Retina (tissue), 1 donor: ENCODE data around the gene PDIA3.
"Not testable (repeated sequence)": the region's sequence is repeated elsewhere in the genome, so short reads cannot be mapped to it uniquely, and the experiment has no call there.

Experiments
- DNase-seq: peaks from one replicate; pipeline ENCODE4 v3.0.0-alpha.2; 2016

The PDIA3 gene

DNA sequence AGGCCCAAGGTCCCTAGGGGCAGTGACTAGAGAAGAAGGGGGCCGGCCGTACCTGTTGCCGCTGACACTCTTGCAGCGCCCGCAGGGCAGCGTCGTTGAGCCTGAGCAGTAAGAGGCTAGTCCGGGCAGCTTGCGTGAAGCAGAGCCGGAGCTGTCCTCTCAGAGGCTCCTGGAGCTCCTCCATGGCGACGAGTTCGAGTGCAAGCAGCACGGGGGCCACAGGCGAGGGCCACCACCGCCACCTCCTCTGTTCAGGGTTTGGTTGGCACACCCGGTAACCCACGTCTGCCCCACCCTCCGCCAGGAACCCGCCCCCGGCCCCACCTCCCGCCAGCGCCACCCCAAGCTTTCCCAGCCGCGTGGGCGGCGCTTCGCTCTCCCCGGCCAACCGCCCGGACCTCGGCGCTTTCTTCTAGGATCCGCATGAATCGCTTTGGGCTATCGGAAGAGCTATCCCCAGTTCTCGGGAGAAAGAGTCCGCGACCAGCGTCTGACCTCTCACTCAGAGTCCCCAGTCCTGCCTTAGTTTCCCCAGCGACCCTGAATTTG, 30.6 kb downstream of the PDIA3 start, which contains the start of gene ELL3:
ELL3 (minus strand) TSS at position 249 of the 549 bp plus-strand sequence; CDS start at position 184, 65 bp downstream.
- DNase-seq = no peak

DNA sequence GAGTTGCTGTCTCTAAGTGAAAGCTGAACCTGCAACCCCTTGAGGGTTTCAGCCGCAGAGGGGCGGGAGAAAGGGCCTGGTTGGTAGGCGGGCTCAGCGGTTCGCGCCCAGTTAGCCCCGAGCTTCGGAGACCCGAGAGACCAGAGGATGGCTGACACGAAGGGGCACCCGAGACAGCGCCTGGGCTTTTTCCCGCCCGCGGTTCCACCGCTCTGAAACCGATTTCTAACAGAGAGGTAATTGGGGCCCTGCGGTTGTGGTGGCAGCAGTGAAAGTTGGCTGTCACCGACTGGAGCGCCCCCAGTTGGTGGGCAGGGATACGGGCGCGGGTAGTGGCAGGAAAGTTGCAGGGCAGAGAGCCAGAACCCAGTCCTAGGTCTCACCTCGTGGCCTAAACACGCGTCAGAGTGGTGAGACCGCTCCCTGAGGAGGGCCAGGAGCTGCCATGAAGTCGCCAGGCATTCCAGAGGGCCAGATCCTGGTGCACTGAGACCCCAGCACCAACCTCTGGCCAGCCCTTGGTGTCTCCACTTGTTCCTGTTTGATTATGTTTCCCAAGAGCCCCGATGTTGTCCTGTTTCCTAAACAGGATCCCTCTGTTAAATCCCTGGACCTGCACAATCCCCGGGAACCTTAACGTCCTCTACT, 31.2 kb downstream of the PDIA3 start:
- DNase-seq = peak; percentile 91

DNA sequence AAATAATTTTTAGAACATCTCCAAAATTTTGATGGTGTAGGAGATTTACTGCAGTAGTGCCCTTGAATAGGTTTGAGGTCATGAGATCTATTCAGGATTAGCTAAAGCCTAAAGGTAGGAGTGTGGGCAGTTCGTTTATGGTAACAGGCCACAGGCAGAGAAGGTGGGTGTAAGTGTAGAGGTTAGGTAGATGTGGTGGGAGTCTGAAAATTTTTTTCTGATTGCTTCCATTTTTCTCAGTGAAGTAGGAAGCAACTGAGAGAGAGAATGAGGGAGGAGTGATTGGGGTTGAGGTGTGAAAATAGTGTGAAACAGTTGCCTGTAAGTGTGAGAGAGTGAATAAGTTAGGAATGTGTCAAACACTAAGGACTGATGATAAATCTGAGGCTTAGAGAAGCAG, 32.8 kb downstream of the PDIA3 start:
- no peak for DNase-seq

DNA sequence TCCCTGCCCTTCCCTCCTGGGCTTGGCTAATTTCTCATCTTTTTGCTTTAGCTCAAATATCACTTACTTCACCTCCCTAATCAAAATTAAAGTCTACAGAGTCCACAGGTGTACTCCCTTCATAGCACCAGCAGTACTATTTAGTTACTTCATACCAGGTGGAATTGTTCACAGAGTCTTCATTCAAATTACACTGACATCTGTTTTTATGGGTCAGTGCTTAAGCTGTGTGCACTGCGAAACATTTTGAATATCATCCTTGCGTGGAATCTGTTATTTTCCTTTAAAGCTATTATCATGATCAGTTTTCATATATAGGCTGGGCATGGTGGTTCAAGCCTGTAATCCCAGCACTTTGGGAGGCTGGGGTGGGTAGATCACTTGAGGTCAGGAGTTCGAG, 43.2 kb downstream of the PDIA3 start:
- DNase-seq = no peak

DNA sequence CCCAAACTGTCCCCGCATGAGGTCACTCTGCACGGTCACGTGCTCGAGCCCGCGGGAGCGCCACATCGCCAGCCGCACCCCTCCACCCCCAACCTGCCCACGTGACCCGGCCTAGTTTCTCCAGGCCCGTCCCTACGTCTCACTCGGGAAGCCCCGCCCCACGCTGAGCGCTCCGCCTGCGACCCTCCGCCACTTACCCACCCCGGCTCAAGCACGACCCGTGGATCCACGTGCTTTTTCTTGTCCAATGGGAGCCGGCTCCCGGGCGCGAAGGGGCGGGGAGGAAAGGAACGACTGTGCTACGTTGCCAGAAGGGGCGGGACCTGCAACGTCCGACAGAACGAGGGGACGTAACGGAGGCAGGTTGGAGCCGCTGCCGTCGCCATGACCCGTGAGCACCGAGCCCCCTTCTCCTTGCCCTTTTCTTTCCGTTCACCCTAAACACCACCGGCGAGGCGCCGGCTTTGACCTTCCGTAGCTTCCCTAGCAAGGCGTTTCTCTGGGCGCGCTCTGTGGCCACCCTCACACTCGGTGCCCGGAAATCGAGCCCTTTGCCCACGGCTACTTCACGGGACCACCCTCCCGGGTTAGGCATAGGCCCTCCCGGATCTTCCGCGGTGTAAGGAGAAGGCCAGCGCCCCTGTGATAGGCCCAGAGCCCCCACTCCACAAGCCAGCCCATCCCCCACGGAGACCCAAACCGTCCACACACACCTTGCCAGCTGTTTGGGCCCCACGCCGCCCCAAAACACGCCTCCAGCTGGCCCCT, 45.9 kb downstream of the PDIA3 start, which contains the start of gene SERF2:
SERF2 (plus strand) TSS at position 328 of the 768 bp plus-strand sequence; CDS start at position 385, 57 bp downstream.
- peak; percentile 97 for DNase-seq

DNA sequence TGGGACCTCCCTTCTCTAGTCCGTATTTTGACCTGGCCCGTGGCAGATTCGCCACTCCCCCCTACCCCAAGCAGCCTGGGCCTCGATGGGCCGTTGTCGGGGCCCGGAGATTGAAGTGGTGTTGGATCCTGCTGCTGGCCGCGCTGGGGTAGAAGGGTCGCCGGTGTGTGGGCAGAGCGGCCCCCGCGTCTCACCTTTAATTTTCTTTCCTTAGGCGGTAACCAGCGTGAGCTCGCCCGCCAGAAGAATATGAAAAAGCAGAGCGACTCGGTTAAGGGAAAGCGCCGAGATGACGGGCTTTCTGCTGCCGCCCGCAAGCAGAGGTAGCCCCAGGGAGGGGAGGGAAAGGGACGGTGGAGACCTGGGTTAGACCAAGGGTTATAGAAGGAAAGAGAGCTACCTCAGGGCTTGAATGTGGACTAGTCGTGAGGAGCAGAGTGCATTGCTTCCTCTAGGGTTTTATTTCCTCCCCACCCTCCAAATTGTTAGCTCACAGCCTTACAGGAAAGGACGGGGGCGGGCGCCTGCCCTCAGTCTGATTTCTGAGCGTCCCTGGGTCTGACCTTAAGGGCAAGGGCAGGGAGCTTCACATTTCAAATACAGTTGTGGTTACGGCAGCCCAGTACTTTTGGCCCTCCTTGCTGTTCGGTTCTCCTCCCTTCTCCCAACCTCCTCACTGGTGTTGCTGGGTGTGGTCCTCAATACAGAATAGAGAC, 46.7 kb downstream of the PDIA3 start:
- no peak for DNase-seq

DNA sequence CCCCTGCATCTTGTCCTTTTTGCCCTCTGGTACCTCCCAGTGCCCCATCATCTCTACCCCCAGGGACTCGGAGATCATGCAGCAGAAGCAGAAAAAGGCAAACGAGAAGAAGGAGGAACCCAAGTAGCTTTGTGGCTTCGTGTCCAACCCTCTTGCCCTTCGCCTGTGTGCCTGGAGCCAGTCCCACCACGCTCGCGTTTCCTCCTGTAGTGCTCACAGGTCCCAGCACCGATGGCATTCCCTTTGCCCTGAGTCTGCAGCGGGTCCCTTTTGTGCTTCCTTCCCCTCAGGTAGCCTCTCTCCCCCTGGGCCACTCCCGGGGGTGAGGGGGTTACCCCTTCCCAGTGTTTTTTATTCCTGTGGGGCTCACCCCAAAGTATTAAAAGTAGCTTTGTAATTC, 47.4 kb downstream of the PDIA3 start:
- DNase-seq = no peak

DNA sequence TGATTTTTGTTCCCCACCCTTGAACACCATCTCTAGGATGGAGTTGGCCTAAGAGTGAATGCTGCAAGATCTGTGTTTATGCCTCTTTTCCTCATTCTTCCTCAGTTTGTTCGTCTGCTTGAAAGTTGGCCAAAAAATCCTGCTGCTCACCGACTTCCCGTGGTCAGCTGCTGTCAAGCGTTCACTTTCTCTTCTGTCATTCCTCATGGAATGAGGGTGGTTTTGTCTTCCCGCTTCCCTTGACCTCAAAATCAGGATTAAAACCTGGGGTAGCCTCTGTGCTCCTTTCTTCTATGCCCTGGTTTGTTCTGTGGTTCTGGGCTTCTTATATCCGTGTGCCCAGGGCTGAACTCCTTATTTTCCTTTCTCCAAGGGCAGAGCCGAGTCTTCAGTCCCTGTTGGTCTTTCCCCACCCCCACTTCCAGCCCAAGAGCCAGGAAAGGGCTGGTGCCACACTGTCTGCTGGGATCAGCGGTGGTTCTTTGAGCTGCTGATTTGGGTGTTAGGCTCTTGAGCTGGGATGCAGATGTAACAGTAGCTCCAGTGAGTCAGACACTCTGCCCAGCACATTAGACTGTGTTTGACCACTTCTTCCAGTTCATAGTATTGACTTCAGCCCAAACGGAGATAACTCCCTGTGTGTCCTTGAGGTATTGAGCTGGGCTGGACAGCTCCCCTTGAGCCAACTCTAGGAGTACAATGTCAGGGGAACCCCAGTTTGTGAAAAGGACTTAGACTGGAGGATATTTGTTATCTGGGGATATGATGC, 48.2 kb downstream of the PDIA3 start:
- DNase-seq = no peak

DNA sequence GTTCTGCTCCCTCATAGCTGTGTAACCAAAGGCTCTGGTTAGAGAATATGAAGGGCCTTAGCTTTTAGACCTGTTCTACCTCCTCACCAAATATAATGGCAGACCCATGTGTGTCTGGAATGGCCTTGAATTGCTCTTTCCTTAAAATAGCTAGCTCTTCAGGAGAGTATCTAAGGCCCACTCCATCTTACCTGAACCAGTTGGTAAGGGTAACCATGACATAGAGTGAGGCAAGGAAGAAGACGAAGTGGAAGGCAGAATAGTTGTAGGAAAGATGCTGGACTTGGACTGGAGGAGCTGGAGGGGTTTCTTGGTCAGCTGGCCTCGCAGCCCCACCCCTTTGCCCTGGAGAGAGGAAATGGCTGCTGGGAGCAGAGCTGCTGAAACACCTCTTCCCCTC, 49.0 kb downstream of the PDIA3 start:
- no peak for DNase-seq

DNA sequence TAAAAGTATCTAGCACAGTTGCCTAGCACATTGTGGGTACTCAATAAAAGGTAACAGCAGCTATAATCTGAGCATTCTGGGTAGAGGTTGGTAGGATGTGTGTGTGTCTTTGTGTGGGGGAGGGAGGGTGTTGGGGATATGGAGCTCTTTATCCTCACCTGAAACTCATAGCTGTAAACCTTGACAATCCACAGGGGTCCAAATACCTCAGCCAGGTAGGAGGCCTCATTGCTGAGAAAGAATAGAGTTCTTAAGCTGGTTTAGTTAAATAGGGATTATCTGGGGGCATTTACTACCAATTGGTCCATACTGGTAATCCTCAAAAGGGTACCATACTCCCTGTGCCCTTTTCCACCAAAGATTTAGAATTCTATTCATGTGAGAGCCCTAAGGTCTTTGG, 49.8 kb downstream of the PDIA3 start:
- no peak for DNase-seq

DNA sequence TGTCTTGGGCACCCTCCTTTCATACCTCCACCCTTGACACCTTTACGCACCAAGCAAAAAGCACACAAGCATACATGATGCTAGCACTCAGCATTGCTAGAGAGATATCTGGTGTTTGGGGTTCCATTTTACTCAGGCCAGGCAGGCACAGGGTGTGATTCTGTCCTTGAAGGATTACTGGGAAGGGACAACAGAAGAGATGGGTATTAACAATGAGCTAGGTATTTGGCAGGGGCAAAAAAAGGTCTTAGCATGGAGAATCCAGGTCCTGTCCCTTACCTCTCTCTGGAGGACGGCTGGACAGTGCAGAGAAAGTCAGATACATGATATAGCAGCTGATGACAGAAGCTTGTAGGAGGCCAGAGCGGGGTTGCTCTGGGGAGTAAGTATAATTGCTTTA, 50.3 kb downstream of the PDIA3 start:
- no peak for DNase-seq

DNA sequence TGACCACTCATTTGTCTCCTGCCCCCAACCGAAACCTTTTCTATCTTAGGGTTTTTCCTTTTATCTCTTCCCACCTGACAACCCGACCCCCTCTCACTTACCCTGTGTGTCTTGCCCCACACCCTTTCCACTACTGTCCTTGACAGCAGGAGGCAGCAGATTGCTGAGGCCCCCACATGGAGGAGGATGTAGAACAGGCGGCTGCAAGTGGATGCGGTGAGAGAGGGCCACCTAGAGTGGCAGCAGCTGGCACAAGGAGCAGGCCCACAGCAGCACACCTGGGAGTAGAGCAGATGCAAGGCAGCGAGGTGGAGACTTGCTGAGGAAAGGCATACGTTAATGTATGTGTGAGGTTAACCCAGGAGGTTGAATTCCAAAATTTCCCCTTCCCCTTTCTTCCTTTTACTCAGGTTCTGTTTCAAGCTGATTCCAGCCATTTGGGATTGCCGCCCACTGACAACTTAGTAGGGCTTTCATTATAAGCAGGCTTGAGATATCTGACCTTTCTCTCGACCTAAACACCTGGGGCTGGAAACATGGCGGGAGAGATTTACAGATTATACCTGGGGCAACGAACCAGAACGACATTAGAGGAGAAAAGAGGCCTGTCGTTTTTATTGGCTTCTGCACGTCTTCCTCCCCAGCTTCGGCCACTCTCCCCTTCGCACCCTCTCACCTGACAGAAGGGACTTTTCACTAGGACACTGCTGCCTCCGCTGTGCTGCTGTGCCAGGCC, 53.1 kb downstream of the PDIA3 start:
- DNase-seq = no peak

DNA sequence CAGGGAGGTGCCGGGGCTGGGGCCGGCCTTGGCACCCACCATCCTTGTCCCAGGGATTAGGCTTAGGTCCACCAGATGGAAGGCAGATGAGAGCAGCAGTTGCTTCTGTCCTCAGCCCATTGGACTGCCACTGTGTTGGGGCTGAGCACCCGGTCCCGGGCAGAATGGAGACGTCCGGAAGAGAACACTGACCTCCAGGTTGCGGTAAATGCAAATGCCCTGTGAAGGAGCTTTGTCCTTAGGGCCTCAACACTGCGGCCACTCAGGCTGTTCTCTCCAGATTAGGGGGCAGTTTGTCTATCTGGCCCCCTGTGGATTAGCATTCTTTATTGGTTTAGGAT, 53.7 kb downstream of the PDIA3 start, which contains the start of gene SERINC4:
SERINC4 (minus strand) TSS at position 276 of the 341 bp plus-strand sequence; CDS start at position 42, 234 bp downstream.
- DNase-seq = no peak

DNA sequence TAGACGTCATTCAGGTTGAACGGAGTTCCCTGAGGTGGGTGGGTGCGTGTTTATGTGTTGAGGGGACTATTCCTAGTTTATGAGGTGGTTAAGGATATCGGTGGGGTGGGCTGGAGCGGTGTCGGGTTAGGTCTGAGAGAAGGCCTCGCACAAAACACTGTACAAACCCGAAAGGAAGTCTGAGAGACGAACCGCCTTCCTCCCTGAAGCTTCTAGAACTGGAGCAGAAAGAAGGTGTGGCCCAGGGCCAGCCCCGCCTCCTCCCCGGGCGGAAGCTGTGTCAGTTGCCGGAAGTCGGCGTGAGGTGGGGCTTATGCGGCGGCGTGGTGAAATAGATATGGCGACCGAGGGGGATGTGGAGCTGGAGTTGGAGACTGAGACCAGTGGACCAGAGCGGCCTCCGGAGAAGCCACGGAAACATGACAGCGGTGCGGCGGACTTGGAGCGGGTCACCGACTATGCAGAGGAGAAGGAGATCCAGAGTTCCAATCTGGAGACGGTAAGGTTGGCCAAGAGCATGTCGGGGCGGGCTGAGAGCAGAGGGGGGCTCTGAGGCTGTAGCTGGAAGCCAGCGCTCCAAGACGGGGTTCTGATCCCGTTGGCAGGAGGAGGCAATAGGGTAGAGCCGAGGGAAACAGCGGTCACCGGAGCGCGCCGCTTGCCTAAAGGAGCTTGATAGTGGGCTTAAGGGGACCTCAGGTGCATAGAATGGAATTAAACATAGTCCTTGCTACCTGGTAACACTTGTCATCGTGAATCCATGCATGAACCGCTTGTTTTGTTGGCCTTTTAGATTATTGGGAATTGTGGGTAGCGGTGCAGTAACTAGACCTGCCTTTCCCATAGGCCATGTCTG, 54.3 kb downstream of the PDIA3 start, which contains the start of gene HYPK:
HYPK (plus strand) TSS at position 314 of the 856 bp plus-strand sequence; CDS start at position 338, 24 bp downstream.
- peak; percentile 94 for DNase-seq

DNA sequence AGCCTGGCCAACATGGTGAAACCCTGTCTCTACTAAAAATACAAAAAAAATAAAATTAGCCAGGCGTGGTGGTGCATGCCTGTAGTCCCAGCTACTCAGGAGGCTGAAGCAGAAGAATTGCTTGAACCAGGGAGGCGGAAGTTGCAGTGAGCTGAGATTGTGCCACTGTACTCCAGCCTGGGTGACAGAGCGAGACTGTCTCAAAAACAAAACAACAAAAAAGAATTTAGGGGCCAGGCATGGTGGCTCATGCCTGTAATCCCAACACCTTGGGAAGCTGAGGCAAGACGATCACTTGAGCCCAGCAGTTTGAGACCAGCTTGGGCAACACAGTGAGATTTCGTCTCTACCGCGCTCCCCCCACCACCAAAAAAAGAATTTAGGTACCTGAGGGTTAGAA, 56.4 kb downstream of the PDIA3 start:
- DNase-seq = not testable (repeated sequence)

DNA sequence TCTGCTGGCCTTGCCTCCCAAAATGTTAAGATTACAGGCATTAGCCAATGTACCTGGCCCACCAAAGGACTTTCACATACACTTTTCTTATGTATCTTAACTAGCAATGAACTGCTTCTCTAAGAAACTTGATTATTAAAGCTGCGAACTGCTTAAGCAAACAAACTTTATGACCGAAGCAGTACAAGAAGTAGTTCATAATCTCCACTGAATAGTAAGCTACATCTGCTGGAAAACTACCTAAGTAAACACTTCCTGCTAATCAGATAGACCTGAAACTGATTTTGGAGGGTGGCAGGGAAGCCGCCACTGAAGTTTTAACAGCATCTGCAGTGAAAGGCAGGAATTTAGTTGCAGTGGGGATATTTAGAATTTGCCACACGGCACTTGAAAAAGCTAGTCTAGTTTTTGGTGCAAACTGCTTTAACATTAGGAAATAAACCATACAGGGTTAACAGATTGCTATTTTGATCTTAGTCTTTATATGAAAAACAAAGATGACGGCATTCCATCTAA, 62.3 kb downstream of the PDIA3 start:
- no peak for DNase-seq

DNA sequence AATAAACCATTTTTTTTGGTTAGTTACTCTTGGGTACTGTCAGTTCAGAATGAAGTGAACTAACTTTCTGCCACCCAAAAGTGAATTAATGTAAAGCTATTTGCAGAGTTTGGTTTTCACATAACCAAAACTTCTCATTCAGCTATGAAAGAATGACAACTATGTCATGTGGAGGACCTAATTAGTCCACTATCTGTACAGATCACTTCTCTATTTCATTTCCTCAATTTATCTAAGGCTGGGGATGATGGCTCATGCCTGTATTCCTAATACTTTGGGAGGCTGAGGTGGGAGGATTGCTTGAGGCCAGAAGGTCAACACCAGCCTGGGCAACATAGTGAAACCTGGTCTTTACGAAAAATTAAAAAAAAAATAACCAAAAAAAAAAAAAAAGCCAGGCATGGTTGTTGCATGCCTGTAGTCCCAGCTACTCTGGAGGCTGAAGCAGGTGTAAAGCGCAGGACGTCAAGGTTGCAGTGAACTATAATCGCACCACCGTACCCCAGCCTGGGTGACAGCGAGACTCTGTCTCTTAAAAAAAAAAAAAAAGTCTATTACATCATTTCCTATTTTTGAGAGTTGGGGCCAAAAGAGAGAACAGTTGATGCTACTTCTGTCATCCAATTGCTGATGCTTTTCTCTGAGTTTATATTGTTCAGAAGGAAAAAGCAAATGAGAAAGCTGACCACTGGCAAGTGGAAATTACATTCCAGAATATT, 62.9 kb downstream of the PDIA3 start:
- DNase-seq = no peak

DNA sequence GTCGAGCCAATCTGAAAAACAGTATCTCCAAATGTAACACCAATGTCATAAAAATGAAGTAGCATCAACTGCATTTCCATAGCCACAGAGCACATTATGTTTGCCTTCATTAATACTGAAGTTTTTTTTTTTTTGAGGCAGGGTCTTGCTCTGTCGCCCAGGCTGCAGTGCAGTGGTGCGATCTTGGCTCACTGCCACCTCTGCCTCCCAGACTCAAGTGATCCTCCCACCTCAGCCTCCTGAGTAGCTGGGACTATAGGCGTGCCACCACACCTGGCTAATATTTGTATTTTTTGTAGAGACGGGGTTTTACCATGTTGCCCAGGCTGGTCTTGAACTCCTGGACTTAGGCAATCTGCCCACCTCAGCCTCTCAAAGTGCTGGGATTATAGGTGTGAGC, 68.8 kb downstream of the PDIA3 start:
- not testable (repeated sequence) for DNase-seq

DNA sequence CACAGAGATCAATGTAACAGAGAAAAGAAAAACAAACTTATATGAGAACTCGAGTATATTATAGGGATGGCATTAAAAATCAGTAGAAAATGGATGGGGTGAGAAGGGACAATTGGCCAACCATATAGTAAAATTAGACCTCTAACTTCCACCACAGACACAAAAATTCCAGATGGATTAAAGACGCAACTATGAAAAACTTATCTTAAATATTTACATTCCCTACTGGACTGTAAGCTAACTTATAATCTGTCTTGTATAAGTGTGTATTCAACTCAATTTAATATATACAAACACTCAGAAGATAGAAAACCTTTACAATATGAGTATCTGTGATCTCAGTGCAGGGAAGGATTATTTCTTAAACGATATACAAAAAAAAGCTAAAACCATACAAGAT, 75.3 kb downstream of the PDIA3 start:
- no peak for DNase-seq
